HUES64 (cell line): Measurements from ENCODE around the gene USH2A.
"Not testable (repeated sequence)": the region's sequence is repeated elsewhere in the genome, so short reads cannot be mapped to it uniquely, and the experiment has no call there.

Experiments used
- H3K27ac ChIP-seq: 2 replicates; pipeline ENCODE4 v1.7.0; 2013; ENCODE audit warnings: low read depth, low read length, inconsistent platforms
- H3K27me3 ChIP-seq: 2 replicates; pipeline ENCODE4 v1.6.1; 2013; ENCODE audit warnings: mild to moderate bottlenecking, low read length; ENCODE audit not compliant: insufficient read depth
- H3K36me3 ChIP-seq: 2 replicates; pipeline ENCODE4 v1.6.1; 2013; ENCODE audit warnings: mild to moderate bottlenecking, low read length; ENCODE audit not compliant: insufficient read depth
- H3K4me1 ChIP-seq: 2 replicates; pipeline ENCODE4 v1.6.1; 2013; ENCODE audit warnings: mild to moderate bottlenecking, low read length, moderate library complexity; ENCODE audit not compliant: insufficient read depth
- H3K4me3 ChIP-seq: 2 replicates; pipeline ENCODE4 v1.5.1; 2013; ENCODE audit warnings: mild to moderate bottlenecking, low read length, moderate library complexity
- H3K9ac ChIP-seq: 2 replicates; pipeline ENCODE4 v1.6.1; 2013; ENCODE audit warnings: mild to moderate bottlenecking, low read depth, low read length
- H3K9me3 ChIP-seq: 2 replicates; pipeline ENCODE4 v1.6.1; 2013; ENCODE audit warnings: low read depth, low read length; ENCODE audit not compliant: insufficient read depth
- WGBS: fragments of 150-250, 120-280 bp; methylation state at CpG from one replicate; pipeline ENCODE4 v1.1.7; 2013; ENCODE audit warnings: missing lambda C conversion rate; 5-methylcytosine and 5-hydroxymethylcytosine counted together

Gene USH2A

GRCh38 chr1:216046336-216046735, 376.9 kb downstream of the USH2A start:
- 100% methylated on average over 2 of the region's 4 CpGs for WGBS
- H3K9ac ChIP-seq, result no peak overlapping the region
- H3K9me3 ChIP-seq, result no peaks in the 10 kb centered on the region

DNA sequence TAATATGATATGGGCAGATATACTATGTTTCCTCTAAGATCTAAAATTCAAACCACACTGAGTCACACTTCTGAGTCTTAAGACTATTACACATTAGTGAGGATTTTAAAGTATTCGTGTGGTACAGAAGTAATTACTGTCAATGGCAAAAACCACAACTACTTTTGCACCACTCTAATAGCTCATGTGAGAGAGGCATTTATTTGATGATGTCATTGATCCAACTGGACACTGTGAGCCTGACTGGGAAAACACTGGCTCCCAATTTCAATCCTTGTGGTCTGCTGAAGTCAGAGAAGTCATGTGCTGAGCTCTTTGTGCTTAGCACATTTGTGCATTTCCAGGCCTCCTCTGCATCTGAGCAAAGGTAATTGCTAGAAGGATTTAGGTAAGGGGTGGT, 377.8 kb downstream of the USH2A start:
- Histone ChIP-seq H3K9me3 (no peaks in the 10 kb centered on the region), H3K9ac (no peak overlapping the region), H3K36me3 (no peaks in the 10 kb centered on the region), H3K4me1 (no peaks in the 10 kb centered on the region), H3K4me3 (no peak overlapping the region), H3K27me3 (no peaks in the 10 kb centered on the region), H3K27ac (no peak overlapping the region)
- no CpG with 5 or more reads among the region's 1 CpG for WGBS

More at GRCh38 chr1:216046336-216046735, 376.9 kb downstream of the USH2A start:
- Histone ChIP-seq H3K4me1 (no peaks in the 10 kb centered on the region), H3K36me3 (no peaks in the 10 kb centered on the region), H3K27ac (no peak overlapping the region), H3K27me3 (no peaks in the 10 kb centered on the region), H3K4me3 (no peak overlapping the region)

GRCh38 chr1:216044538-216044937, 378.7 kb downstream of the USH2A start:
- Histone ChIP-seq H3K9me3 (no peaks in the 10 kb centered on the region), H3K9ac (no peak overlapping the region), H3K27ac (no peak overlapping the region), H3K4me3 (no peak overlapping the region), H3K27me3 (no peaks in the 10 kb centered on the region), H3K36me3 (no peaks in the 10 kb centered on the region), H3K4me1 (no peaks in the 10 kb centered on the region)
- 100% methylated on average over 2 of the region's 2 CpGs for WGBS

DNA sequence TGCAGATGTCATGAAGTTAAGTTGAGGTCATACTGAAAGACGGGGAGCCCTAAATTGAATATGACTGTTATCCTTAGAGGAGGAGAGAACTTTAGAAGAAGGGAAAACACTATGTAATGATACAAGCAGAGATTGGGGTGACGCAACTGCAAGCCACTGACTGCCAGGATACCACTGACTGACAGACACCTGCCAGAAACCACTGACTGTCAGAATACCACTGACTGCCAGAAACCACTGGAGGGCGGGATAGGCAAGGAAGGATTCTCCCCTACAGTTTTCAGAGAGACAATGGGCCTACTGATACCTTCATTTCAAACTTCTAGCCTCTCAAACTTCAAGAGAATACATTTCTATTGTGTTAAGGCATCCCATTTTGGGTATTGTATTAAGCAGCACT, 388.7 kb downstream of the USH2A start:
- Histone ChIP-seq H3K4me3 (no peak overlapping the region), H3K4me1 (no peaks in the 10 kb centered on the region), H3K36me3 (no peaks in the 10 kb centered on the region), H3K9me3 (no peaks in the 10 kb centered on the region), H3K27me3 (no peaks in the 10 kb centered on the region), H3K9ac (no peak overlapping the region), H3K27ac (no peak overlapping the region)
- 59% methylated on average over 3 of the region's 3 CpGs for WGBS

DNA sequence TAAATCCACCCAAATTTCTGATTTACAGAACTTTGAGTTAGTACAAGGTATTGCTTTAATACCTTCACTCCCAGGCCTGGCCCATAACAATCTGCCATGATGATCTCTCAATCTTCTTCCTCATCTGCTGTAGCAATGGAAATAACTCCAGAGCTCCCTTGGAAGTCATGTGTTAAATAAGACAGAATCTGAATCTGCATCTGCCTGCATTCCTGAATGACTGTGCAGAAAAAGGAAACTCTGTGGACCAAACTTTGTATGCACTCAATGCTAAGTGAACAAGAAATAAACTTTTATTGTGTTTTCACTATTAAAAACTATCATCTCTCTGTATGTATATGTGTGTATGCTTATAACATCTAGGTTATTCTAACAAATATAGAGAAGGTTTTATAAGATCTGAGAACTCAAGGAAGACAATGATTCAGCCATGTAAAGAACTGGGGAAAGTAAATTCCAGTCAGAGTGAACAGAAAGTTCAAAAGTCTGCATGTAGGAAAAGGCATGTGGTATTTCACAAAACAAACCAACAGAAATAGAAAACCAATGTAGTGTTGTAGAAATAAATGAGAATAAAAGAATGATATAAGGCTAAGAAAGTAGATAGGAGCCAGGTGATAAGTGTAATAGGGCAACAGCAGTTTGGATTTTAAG, 390.2 kb downstream of the USH2A start:
- H3K4me1 ChIP-seq, result no peaks in the 10 kb centered on the region
- H3K4me3 ChIP-seq, result no peak overlapping the region
- H3K9me3 ChIP-seq, result no peaks in the 10 kb centered on the region
- no peaks in the 10 kb centered on the region for H3K36me3 ChIP-seq
- no peak overlapping the region for H3K9ac ChIP-seq
- H3K27ac ChIP-seq, result no peak overlapping the region
- H3K27me3 ChIP-seq, result no peaks in the 10 kb centered on the region

DNA sequence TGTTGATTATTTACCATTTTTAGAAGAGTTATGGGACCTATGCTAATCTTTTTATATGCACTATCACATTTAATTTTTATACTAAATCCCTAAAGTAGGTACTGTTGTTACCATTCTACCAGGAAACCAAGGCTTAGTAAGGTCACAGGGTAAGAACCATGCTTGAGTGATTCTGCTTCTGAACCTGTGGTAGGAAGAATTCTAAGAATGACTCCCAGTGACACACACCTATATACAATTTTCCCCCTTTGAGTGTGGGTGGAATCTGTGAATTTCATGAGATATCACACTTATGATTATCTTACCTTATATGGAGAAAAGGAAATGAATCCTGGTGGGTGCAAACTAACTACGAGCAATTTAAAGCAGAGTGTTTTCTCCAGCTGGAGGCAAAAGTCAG, 391.0 kb downstream of the USH2A start:
- Histone ChIP-seq H3K9me3 (no peaks in the 10 kb centered on the region), H3K27ac (no peak overlapping the region), H3K9ac (no peak overlapping the region), H3K4me3 (no peak overlapping the region), H3K27me3 (no peaks in the 10 kb centered on the region), H3K36me3 (no peaks in the 10 kb centered on the region), H3K4me1 (no peaks in the 10 kb centered on the region)
- 89% methylated on average over 1 of the region's 1 CpG for WGBS

DNA sequence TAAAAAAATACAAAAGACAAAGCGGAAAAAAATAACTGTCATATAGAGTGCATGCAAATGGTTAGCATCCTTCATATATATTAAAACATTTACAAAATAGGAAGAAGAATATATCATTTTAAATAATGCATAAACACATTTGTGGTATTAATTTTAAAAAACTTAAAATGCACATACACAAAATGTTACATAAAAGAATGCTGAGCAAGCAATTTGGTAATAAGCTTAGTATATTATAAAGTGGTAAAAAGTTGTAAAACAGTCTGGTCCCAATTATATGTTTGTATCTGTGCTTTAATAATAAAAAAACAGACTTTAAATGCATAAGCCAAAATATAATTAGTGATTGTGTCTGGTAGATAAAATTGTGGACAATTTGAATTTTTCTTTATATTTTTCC, 394.6 kb downstream of the USH2A start:
- Histone ChIP-seq H3K36me3 (no peaks in the 10 kb centered on the region), H3K4me1 (no peaks in the 10 kb centered on the region), H3K27ac (no peak overlapping the region), H3K9me3 (no peaks in the 10 kb centered on the region), H3K9ac (no peak overlapping the region), H3K4me3 (no peak overlapping the region), H3K27me3 (no peaks in the 10 kb centered on the region)
- WGBS, result no CpG with 5 or more reads among the region's 1 CpG

GRCh38 chr1:216024546-216024945, 398.7 kb downstream of the USH2A start:
- Histone ChIP-seq H3K36me3 (no peaks in the 10 kb centered on the region), H3K27me3 (no peaks in the 10 kb centered on the region), H3K4me1 (no peaks in the 10 kb centered on the region), H3K9me3 (no peaks in the 10 kb centered on the region), H3K4me3 (no peak overlapping the region), H3K27ac (no peak overlapping the region), H3K9ac (no peak overlapping the region)
- 100% methylated on average over 1 of the region's 2 CpGs for WGBS

GRCh38 chr1:216020743-216021345, 402.4 kb downstream of the USH2A start:
- Histone ChIP-seq H3K27ac (no peak overlapping the region), H3K4me3 (no peak overlapping the region), H3K9ac (no peak overlapping the region), H3K9me3 (no peaks in the 10 kb centered on the region), H3K27me3 (no peaks in the 10 kb centered on the region), H3K4me1 (no peaks in the 10 kb centered on the region), H3K36me3 (no peaks in the 10 kb centered on the region)
- 93% methylated on average over 3 of the region's 3 CpGs for WGBS

DNA sequence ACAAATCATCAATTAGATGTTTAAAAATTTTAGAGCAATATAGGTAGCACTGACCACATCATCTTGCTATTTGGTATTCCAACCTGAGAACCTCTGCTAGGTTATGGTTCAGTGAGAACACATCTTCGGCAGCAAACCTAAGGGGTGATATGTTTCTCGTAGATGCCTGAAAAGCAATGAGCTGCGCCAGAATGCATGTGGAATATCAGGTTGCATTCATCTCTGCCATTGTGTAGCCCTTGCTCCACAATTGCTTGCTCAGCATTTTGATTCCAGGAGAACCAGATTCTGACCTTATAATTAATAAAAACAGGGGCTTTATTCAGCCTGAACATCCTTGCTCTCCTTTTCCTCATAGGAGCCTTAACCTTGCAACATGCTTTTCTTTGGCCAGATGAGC, 408.1 kb downstream of the USH2A start:
- no peaks in the 10 kb centered on the region for H3K9me3 ChIP-seq
- 97% methylated on average over 3 of the region's 3 CpGs for WGBS

GRCh38 chr1:216014086-216014485, 409.2 kb downstream of the USH2A start:
- no peak overlapping the region for H3K4me3 ChIP-seq
- WGBS, result 36% methylated on average over 2 of the region's 2 CpGs
- no peaks in the 10 kb centered on the region for H3K27me3 ChIP-seq
- H3K27ac ChIP-seq, result peak overlapping the region; percentile 15; the same call in 1 of the 2 replicates
- peaks cover 17% of the 10 kb centered on the region for H3K4me1 ChIP-seq
- H3K36me3 ChIP-seq, result no peaks in the 10 kb centered on the region
- H3K9me3 ChIP-seq, result no peaks in the 10 kb centered on the region
- H3K9ac ChIP-seq, result no peak overlapping the region; the same call in 1 of the 2 replicates

More for the DNA sequence above, 408.1 kb downstream of the USH2A start:
- Histone ChIP-seq H3K36me3 (no peaks in the 10 kb centered on the region), H3K27ac (no peak overlapping the region), H3K4me3 (no peak overlapping the region), H3K27me3 (no peaks in the 10 kb centered on the region), H3K9ac (no peak overlapping the region), H3K4me1 (peaks cover 17% of the 10 kb centered on the region)

- H3K4me3 ChIP-seq, H3K36me3 ChIP-seq, H3K4me1 ChIP-seq, H3K9me3 ChIP-seq, H3K27me3 ChIP-seq, H3K27ac ChIP-seq, H3K9ac ChIP-seq: not testable (repeated sequence)
- WGBS, result 88% methylated on average over 10 of the region's 10 CpGs
These were observed 413.8 kb downstream of the USH2A start for GRCh38 chr1:216009456-216009855.
